Measurements from ENCODE around the gene ZNF532.

ZNF532 gene

GRCh38 chr18:58902961-58903360, 38.3 kb downstream of the ZNF532 start:
- TF ChIP-seq REST (IDR thresholded peaks at IDR 0.05; ENCODE audit: insufficient read depth in 1 of 2, low read depth in 2 of 2, low read length in 2 of 2) (no peak), SIN3A (IDR thresholded peaks at IDR 0.05; ENCODE audit: borderline replicate concordance, insufficient read depth, low read length) (no peak), FOXP2 (optimal IDR thresholded peaks at IDR 0.05; ENCODE audit: borderline replicate concordance, extremely low read depth, extremely low read length, insufficient read depth) (no peak), POLR2AphosphoS5 (IDR thresholded peaks at IDR 0.05; ENCODE audit: low read depth, low read length) (no peak)

- TF ChIP-seq POLR2AphosphoS5 (IDR thresholded peaks at IDR 0.05; ENCODE audit: low read depth, low read length): no peak
- TF ChIP-seq REST (IDR thresholded peaks at IDR 0.05; ENCODE audit: insufficient read depth in 1 of 2, low read depth in 2 of 2, low read length in 2 of 2): no peak
These were observed 38.9 kb downstream of the ZNF532 start for GRCh38 chr18:58903533-58903932.

GRCh38 chr18:58905777-58906428, 41.2 kb downstream of the ZNF532 start:
- TF ChIP-seq TAF1 (IDR thresholded peaks at IDR 0.05; ENCODE audit: borderline replicate concordance, insufficient read depth, low read length) (no peak), REST (IDR thresholded peaks at IDR 0.05; ENCODE audit: insufficient read depth in 1 of 2, low read depth in 2 of 2, low read length in 2 of 2) (no peak), POLR2AphosphoS5 (IDR thresholded peaks at IDR 0.05; ENCODE audit: low read depth, low read length) (no peak)

GRCh38 chr18:58908006-58908405, 43.3 kb downstream of the ZNF532 start:
- TF ChIP-seq SIN3A (IDR thresholded peaks at IDR 0.05; ENCODE audit: borderline replicate concordance, insufficient read depth, low read length): no peak
- TF ChIP-seq POLR2AphosphoS5 (IDR thresholded peaks at IDR 0.05; ENCODE audit: low read depth, low read length): no peak
- no peak for TF ChIP-seq FOXP2 (optimal IDR thresholded peaks at IDR 0.05; ENCODE audit: borderline replicate concordance, extremely low read depth, extremely low read length, insufficient read depth)
- no peak for TF ChIP-seq REST (IDR thresholded peaks at IDR 0.05; ENCODE audit: insufficient read depth in 1 of 2, low read depth in 2 of 2, low read length in 2 of 2)
- no peak for TF ChIP-seq TAF1 (IDR thresholded peaks at IDR 0.05; ENCODE audit: borderline replicate concordance, insufficient read depth, low read length)

- no peak for TF ChIP-seq FOXP2 (optimal IDR thresholded peaks at IDR 0.05; ENCODE audit: borderline replicate concordance, extremely low read depth, extremely low read length, insufficient read depth)
- TF ChIP-seq SIN3A (IDR thresholded peaks at IDR 0.05; ENCODE audit: borderline replicate concordance, insufficient read depth, low read length): no peak
- TF ChIP-seq TAF1 (IDR thresholded peaks at IDR 0.05; ENCODE audit: borderline replicate concordance, insufficient read depth, low read length): no peak
- TF ChIP-seq REST (IDR thresholded peaks at IDR 0.05; ENCODE audit: insufficient read depth in 1 of 2, low read depth in 2 of 2, low read length in 2 of 2): no peak
- TF ChIP-seq POLR2AphosphoS5 (IDR thresholded peaks at IDR 0.05; ENCODE audit: low read depth, low read length): no peak
These were observed 44.8 kb downstream of the ZNF532 start for GRCh38 chr18:58909521-58909920.
